HepG2 (cell line): ENCODE measurements around the gene TPD52L2. TPM values are rescaled to one million over a fixed set of nuclear protein-coding genes. Genes with fewer than 3 reads are reported as not detected.

Experiments
- ASH2L ChIP-seq: fragments of 300-600, 200-600 bp; sonication (generic); IDR thresholded peaks from 2 replicates; pipeline ENCODE4 v1.7.0; 2017; ENCODE audit warnings: low read depth, mild to moderate bottlenecking, moderate library complexity, mixed read lengths, low read length; ENCODE audit not compliant: insufficient read length
- BORCS8-MEF2B ChIP-seq: sonication (generic); formaldehyde crosslinking; IDR thresholded peaks from 2 replicates; pipeline ENCODE4 v1.8.0; 2022; ENCODE audit warnings: mild to moderate bottlenecking, missing genetic modification reagents
- BRCA1 ChIP-seq: sonication (generic); formaldehyde crosslinking; IDR thresholded peaks from 2 replicates; pipeline ENCODE4 v1.4.0; 2020; ENCODE audit warnings: missing genetic modification reagents
- DPF2 ChIP-seq: sonication (generic); formaldehyde crosslinking; IDR thresholded peaks from 2 replicates; pipeline ENCODE4 v1.4.0; 2020; ENCODE audit warnings: mild to moderate bottlenecking, low read depth, missing genetic modification reagents, borderline replicate concordance
- ERF ChIP-seq: IDR thresholded peaks from 2 replicates; pipeline ENCODE4 v1.6.1; 2018; ENCODE audit warnings: missing biosample characterization, missing genetic modification reagents
- GATAD2A ChIP-seq: IDR thresholded peaks from 2 replicates; pipeline ENCODE4 v1.6.1; 2016
- HDAC2 ChIP-seq: sonication (generic); formaldehyde crosslinking; IDR thresholded peaks from 2 replicates; pipeline ENCODE4 v1.4.0; 2020; ENCODE audit warnings: missing genetic modification reagents
- KMT2A ChIP-seq: sonication (generic); formaldehyde crosslinking; IDR thresholded peaks from 2 replicates; pipeline ENCODE4 v1.4.0; 2020; ENCODE audit warnings: missing genetic modification reagents
- MEIS1 ChIP-seq: sonication (generic); formaldehyde crosslinking; IDR thresholded peaks from 2 replicates; pipeline ENCODE4 v1.9.0; 2021; ENCODE audit warnings: mild to moderate bottlenecking, missing genetic modification reagents, moderate library complexity, borderline replicate concordance
- NFATC3 ChIP-seq: sonication (generic); formaldehyde crosslinking; IDR thresholded peaks from 2 replicates; pipeline ENCODE4 v1.5.1; 2020; ENCODE audit warnings: mild to moderate bottlenecking, missing genetic modification reagents
- YEATS2 ChIP-seq: sonication (generic); formaldehyde crosslinking; IDR thresholded peaks from 2 replicates; pipeline ENCODE4 v1.4.0; 2020; ENCODE audit warnings: missing genetic modification reagents, borderline replicate concordance
- ZNF253 ChIP-seq: sonication (generic); formaldehyde crosslinking; IDR thresholded peaks from 2 replicates; pipeline ENCODE4 v1.8.0; 2022; ENCODE audit warnings: mild to moderate bottlenecking, missing genetic modification reagents, borderline replicate concordance
- ZNF274 ChIP-seq: sonication (generic); formaldehyde crosslinking; IDR thresholded peaks from 2 replicates; pipeline ENCODE4 v1.5.1; 2020; ENCODE audit warnings: mild to moderate bottlenecking, missing genetic modification reagents
- ZNF891 ChIP-seq: sonication (generic); formaldehyde crosslinking; IDR thresholded peaks from 2 replicates; pipeline ENCODE4 v1.5.0; 2020; ENCODE audit warnings: mild to moderate bottlenecking, missing genetic modification reagents
- polyA plus RNA-seq, 8 experiments: library from polyadenylated mRNA; depleted of rRNA in 3 of 8; stranded (reverse) in 7 of 8; unstranded in 1 of 8; fragments of >200 nt; fragmentation: Illumina TruSeq in 4 of 8; extraction: Trizol in 4 of 8; gene quantifications; 2 replicates each; pipeline versions ENCODE4 v1.2.1 to v1.2.3, GENCODE V29; 2011 to 2016; ENCODE audit warnings: low read depth in 4 of 8, missing spikeins in 1 of 8, mixed read lengths in 1 of 8; ENCODE audit not compliant: insufficient read depth in 1 of 8
- total RNA-seq, 5 experiments: library from RNA; depleted of rRNA; stranded (reverse); fragments of >200 nt; fragmentation: Illumina TruSeq; extraction: Trizol; gene quantifications; 2 replicates each; pipeline ENCODE4 v1.2.3, GENCODE V29; 2016; ENCODE audit warnings: low read depth in 1 of 5
- TF ChIP-seq, protein P1 (sequence below): sonication (generic); formaldehyde crosslinking; conservative IDR thresholded peaks from 2 replicates; pipeline ENCODE4 v1.8.0; 2022; ENCODE audit warnings: mild to moderate bottlenecking, moderate library complexity, missing genetic modification reagents
- TF ChIP-seq, protein P2 (sequence below): sonication (generic); formaldehyde crosslinking; IDR thresholded peaks from 2 replicates; pipeline ENCODE4 v1.4.0; 2020; ENCODE audit warnings: missing genetic modification reagents
- TF ChIP-seq, protein P3 (sequence below): IDR thresholded peaks from 2 replicates; pipeline ENCODE4 v1.6.1; 2018; ENCODE audit warnings: missing genetic modification reagents, mild to moderate bottlenecking, missing compliant biosample characterization
- TF ChIP-seq, protein P4 (sequence below): sonication (generic); formaldehyde crosslinking; IDR thresholded peaks from 2 replicates; pipeline ENCODE4 v1.8.1; 2023; ENCODE audit warnings: mild to moderate bottlenecking, missing genetic modification reagents
- TF ChIP-seq, protein P5 (sequence below): IDR thresholded peaks from 2 replicates; pipeline ENCODE4 v1.6.1; 2016

Gene TPD52L2
- total and polyA plus RNA-seq, 2 of the 13 experiments (the other 11 are each of a cell fraction or from before 2014, with no cell fraction given): 156 to 184 TPM

DNA sequence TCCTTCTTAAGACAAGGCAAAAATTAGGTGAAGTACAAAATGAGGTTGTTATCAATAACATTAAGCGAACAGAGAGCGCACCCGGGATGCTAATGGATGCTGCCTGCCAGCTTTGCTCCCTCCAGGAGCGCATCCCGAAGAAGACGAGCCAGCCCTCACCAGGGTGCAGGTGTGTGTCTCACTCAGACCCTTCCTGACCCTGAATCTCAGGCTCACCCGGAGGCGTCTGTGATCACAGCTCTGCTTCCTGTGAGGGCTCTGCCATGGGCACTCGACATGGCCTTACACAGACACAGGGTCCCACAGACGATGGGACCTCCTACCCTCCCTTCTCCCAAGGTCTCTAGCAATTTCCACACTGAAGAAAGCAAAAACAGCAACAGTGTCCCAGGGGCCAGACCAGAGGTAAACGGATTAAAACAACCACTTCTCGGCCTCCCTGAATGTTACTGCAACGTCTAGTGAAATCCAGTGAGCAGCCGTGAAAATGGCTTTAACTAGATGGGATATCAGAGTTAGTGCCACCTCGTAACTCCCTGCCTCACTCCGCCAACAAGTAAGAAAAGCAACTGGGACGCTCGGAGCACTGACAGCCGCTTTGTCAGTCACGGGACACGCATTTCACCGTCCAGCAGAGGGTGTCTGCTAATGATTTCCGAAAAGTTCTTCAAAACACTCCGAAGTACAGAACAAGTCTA, 45.7 kb upstream of the TPD52L2 start (continued):
- TF ChIP-seq, protein P1, sequence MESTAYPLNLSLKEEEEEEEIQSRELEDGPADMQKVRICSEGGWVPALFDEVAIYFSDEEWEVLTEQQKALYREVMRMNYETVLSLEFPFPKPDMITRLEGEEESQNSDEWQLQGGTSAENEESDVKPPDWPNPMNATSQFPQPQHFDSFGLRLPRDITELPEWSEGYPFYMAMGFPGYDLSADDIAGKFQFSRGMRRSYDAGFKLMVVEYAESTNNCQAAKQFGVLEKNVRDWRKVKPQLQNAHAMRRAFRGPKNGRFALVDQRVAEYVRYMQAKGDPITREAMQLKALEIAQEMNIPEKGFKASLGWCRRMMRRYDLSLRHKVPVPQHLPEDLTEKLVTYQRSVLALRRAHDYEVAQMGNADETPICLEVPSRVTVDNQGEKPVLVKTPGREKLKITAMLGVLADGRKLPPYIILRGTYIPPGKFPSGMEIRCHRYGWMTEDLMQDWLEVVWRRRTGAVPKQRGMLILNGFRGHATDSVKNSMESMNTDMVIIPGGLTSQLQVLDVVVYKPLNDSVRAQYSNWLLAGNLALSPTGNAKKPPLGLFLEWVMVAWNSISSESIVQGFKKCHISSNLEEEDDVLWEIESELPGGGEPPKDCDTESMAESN (CRISPR knock-in tag): 0 out of 2 replicates have a peak, but pooled peaks have one; percentile 44
- TF ChIP-seq HDAC2 (CRISPR knock-in tag) (peak; percentile 51; the same call in 1 of the 2 replicates), DPF2 (0 out of 2 replicates have a peak, but pooled peaks have one; percentile 9), YEATS2 (CRISPR knock-in tag) (0 out of 2 replicates have a peak, but pooled peaks have one; percentile 42), ZNF274 (peak; percentile 20; the same call in 1 of the 2 replicates), ASH2L (peak; percentile 19), ERF (peak; percentile 61), NFATC3 (CRISPR knock-in tag) (no peak), ZNF253 (CRISPR knock-in tag) (no peak), BORCS8-MEF2B (peak; percentile 70; the same call in 1 of the 2 replicates), ZNF891 (CRISPR knock-in tag) (peak; percentile 48; the same call in 1 of the 2 replicates), GATAD2A (peak; percentile 44; the same call in 1 of the 2 replicates), MEIS1 (CRISPR knock-in tag) (no peak), BRCA1 (no peak), KMT2A (CRISPR knock-in tag) (no peak; the same call in 1 of the 2 replicates)
- TF ChIP-seq, protein P2, sequence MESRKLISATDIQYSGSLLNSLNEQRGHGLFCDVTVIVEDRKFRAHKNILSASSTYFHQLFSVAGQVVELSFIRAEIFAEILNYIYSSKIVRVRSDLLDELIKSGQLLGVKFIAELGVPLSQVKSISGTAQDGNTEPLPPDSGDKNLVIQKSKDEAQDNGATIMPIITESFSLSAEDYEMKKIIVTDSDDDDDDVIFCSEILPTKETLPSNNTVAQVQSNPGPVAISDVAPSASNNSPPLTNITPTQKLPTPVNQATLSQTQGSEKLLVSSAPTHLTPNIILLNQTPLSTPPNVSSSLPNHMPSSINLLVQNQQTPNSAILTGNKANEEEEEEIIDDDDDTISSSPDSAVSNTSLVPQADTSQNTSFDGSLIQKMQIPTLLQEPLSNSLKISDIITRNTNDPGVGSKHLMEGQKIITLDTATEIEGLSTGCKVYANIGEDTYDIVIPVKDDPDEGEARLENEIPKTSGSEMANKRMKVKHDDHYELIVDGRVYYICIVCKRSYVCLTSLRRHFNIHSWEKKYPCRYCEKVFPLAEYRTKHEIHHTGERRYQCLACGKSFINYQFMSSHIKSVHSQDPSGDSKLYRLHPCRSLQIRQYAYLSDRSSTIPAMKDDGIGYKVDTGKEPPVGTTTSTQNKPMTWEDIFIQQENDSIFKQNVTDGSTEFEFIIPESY (CRISPR knock-in tag): peak; percentile 18; the same call in 1 of the 2 replicates
- TF ChIP-seq, protein P3, sequence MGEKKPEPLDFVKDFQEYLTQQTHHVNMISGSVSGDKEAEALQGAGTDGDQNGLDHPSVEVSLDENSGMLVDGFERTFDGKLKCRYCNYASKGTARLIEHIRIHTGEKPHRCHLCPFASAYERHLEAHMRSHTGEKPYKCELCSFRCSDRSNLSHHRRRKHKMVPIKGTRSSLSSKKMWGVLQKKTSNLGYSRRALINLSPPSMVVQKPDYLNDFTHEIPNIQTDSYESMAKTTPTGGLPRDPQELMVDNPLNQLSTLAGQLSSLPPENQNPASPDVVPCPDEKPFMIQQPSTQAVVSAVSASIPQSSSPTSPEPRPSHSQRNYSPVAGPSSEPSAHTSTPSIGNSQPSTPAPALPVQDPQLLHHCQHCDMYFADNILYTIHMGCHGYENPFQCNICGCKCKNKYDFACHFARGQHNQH: 0 out of 2 replicates have a peak, but pooled peaks have one; percentile 48
- TF ChIP-seq, protein P4, sequence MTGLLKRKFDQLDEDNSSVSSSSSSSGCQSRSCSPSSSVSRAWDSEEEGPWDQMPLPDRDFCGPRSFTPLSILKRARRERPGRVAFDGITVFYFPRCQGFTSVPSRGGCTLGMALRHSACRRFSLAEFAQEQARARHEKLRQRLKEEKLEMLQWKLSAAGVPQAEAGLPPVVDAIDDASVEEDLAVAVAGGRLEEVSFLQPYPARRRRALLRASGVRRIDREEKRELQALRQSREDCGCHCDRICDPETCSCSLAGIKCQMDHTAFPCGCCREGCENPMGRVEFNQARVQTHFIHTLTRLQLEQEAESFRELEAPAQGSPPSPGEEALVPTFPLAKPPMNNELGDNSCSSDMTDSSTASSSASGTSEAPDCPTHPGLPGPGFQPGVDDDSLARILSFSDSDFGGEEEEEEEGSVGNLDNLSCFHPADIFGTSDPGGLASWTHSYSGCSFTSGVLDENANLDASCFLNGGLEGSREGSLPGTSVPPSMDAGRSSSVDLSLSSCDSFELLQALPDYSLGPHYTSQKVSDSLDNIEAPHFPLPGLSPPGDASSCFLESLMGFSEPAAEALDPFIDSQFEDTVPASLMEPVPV (CRISPR knock-in tag): no peak
- TF ChIP-seq, protein P5, sequence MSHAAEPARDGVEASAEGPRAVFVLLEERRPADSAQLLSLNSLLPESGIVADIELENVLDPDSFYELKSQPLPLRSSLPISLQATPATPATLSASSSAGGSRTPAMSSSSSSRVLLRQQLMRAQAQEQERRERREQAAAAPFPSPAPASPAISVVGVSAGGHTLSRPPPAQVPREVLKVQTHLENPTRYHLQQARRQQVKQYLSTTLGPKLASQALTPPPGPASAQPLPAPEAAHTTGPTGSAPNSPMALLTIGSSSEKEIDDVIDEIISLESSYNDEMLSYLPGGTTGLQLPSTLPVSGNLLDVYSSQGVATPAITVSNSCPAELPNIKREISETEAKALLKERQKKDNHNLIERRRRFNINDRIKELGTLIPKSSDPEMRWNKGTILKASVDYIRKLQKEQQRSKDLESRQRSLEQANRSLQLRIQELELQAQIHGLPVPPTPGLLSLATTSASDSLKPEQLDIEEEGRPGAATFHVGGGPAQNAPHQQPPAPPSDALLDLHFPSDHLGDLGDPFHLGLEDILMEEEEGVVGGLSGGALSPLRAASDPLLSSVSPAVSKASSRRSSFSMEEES (CRISPR knock-in tag): peak; percentile 89
